Activated naive CD4-positive, alpha-beta T cell treated with anti-CD3 and anti-CD28 coated beads, Interleukin-2, amount 50 U/mL, for 24 hours (primary cell): ENCODE measurements around the gene NFIC.
"Not testable (repeated sequence)": the region's sequence is repeated elsewhere in the genome, so short reads cannot be mapped to it uniquely, and the experiment has no call there.

Source experiments
- H3K27ac Mint-ChIP-seq: one replicate; pipeline ENCODE4 v1.8.0; 2021; ENCODE audit warnings: mild to moderate bottlenecking, mixed read lengths
- H3K27me3 Mint-ChIP-seq: one replicate; pipeline ENCODE4 v1.8.0; 2021; ENCODE audit warnings: mixed read lengths
- H3K36me3 Mint-ChIP-seq: one replicate; pipeline ENCODE4 v1.8.0; 2021; ENCODE audit warnings: mixed read lengths
- H3K4me1 Mint-ChIP-seq: one replicate; pipeline ENCODE4 v1.8.0; 2021; ENCODE audit warnings: mixed read lengths
- H3K4me3 Mint-ChIP-seq: one replicate; pipeline ENCODE4 v1.8.0; 2021; ENCODE audit warnings: mild to moderate bottlenecking, mixed read lengths
- H3K9me3 Mint-ChIP-seq: one replicate; pipeline ENCODE4 v1.8.0; 2021; ENCODE audit warnings: mixed read lengths

The NFIC gene

DNA sequence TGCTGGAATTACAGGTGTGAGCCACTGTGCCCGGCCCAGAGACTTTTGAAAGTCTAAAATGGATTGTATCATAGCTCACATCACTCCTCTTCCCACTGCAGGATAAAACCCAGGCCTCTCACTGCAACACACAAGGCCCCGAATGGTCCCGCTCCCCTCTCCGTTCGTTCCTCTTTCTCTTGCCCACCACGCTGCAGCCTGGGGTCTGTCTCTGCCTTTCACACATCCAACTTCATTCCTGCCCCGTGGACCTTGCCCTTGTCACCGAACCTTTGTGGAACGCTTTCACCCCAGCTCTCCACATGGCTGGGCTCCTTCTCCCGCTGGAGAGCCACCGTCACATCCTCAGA lies 42.6 kb downstream of the NFIC start:
- Mint-ChIP-seq H3K4me1 (no peaks in the 10 kb centered on the region), H3K27ac (no peak overlapping the region), H3K9me3 (no peaks in the 10 kb centered on the region), H3K27me3 (no peaks in the 10 kb centered on the region), H3K36me3 (peaks cover 3% of the 10 kb centered on the region), H3K4me3 (no peak overlapping the region)

GRCh38 chr19:3409346-3410064 lies 43.1 kb downstream of the NFIC start:
- no peaks in the 10 kb centered on the region for H3K9me3 Mint-ChIP-seq
- H3K4me1 Mint-ChIP-seq: no peaks in the 10 kb centered on the region
- no peaks in the 10 kb centered on the region for H3K27me3 Mint-ChIP-seq
- H3K36me3 Mint-ChIP-seq: peaks cover 3% of the 10 kb centered on the region
- H3K27ac Mint-ChIP-seq: no peak overlapping the region
- H3K4me3 Mint-ChIP-seq: no peak overlapping the region

DNA sequence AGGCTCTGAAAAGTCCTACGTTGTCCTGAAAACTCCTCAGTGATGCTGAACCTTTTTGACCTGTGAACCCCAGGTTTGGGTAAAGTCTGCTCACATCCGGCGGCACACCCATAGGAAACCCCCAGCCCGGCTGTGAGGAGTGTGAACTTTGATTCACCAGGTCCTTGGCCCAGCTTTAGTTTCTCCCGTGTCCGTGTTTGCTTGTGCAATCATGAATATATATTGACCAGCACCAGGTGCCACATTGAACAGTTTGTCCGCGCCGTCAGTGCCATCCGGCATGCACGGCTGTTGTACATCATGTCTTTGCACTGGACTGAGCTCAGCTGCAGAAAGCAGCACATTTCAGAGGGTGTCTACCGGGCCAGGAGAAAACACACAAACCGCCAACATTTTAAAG lies 45.3 kb downstream of the NFIC start:
- no peaks in the 10 kb centered on the region for H3K9me3 Mint-ChIP-seq
- H3K4me1 Mint-ChIP-seq: no peaks in the 10 kb centered on the region
- peaks cover 3% of the 10 kb centered on the region for H3K36me3 Mint-ChIP-seq
- H3K4me3 Mint-ChIP-seq: no peak overlapping the region
- H3K27me3 Mint-ChIP-seq: no peaks in the 10 kb centered on the region
- no peak overlapping the region for H3K27ac Mint-ChIP-seq

GRCh38 chr19:3412066-3412465 lies 45.7 kb downstream of the NFIC start:
- Mint-ChIP-seq H3K4me3 (no peak overlapping the region), H3K9me3 (no peaks in the 10 kb centered on the region), H3K4me1 (no peaks in the 10 kb centered on the region), H3K36me3 (peaks cover 3% of the 10 kb centered on the region), H3K27ac (no peak overlapping the region), H3K27me3 (no peaks in the 10 kb centered on the region)

GRCh38 chr19:3413796-3414327 lies 47.5 kb downstream of the NFIC start:
- H3K9me3 Mint-ChIP-seq: no peaks in the 10 kb centered on the region
- H3K36me3 Mint-ChIP-seq: peaks cover 3% of the 10 kb centered on the region

DNA sequence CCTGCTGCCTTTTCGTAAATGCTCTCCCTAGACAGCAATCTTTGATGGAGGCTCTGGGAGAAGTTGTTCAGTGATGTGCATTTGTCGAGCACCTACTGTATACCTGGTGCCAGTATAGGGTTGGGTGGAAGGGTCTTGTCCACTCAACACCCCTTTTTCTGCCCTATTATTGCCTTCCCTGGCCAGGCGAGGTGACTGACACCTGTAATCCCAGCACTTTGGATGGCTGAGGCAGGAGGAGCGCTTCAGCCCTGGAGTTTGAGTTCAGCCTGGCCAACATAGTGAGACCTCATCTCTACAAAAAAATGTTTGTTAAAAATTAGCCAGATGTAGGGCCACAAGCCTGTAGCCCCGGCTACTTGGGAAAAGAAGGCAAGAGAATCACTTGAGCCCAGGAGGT lies 49.3 kb downstream of the NFIC start:
- Mint-ChIP-seq H3K4me3 (no peak overlapping the region), H3K36me3 (peaks cover 3% of the 10 kb centered on the region), H3K4me1 (no peaks in the 10 kb centered on the region)

More at GRCh38 chr19:3413796-3414327, 47.5 kb downstream of the NFIC start:
- no peaks in the 10 kb centered on the region for H3K27me3 Mint-ChIP-seq
- no peaks in the 10 kb centered on the region for H3K4me1 Mint-ChIP-seq
- no peak overlapping the region for H3K27ac Mint-ChIP-seq
- no peak overlapping the region for H3K4me3 Mint-ChIP-seq

GRCh38 chr19:3420244-3420755 lies 53.9 kb downstream of the NFIC start:
- no peaks in the 10 kb centered on the region for H3K36me3 Mint-ChIP-seq
- no peak overlapping the region for H3K27ac Mint-ChIP-seq
- no peaks in the 10 kb centered on the region for H3K27me3 Mint-ChIP-seq
- H3K9me3 Mint-ChIP-seq: no peaks in the 10 kb centered on the region
- H3K4me3 Mint-ChIP-seq: no peak overlapping the region
- H3K4me1 Mint-ChIP-seq: no peaks in the 10 kb centered on the region

More for the DNA sequence above, 49.3 kb downstream of the NFIC start:
- no peaks in the 10 kb centered on the region for H3K9me3 Mint-ChIP-seq
- no peak overlapping the region for H3K27ac Mint-ChIP-seq
- H3K27me3 Mint-ChIP-seq: no peaks in the 10 kb centered on the region

- Mint-ChIP-seq H3K27ac (no peak overlapping the region), H3K4me3 (no peak overlapping the region), H3K9me3 (no peaks in the 10 kb centered on the region), H3K27me3 (no peaks in the 10 kb centered on the region), H3K4me1 (no peaks in the 10 kb centered on the region), H3K36me3 (no peaks in the 10 kb centered on the region)
These were observed 54.7 kb downstream of the NFIC start for GRCh38 chr19:3420909-3421619.

DNA sequence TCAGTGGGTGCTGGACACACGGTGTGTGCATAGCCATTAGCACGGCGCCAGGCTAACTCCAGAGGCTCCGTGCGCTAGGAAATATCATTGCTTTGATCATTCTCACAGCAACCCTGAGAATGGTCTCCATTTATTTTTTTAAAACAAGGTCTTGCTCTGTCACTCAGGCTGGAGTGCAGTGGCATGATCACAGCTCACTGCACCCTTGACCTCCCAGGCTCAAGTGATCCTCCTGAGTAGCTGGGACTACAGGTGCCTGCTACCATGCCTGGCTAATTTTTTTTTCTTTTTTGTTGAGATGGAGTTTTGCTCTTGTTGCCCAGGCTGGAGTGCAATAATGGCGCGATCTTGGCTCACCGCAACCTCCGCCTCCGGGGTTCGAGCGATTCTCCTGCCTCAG lies 55.3 kb downstream of the NFIC start:
- not testable (repeated sequence) for H3K4me3 Mint-ChIP-seq, H3K27ac Mint-ChIP-seq, H3K27me3 Mint-ChIP-seq, H3K36me3 Mint-ChIP-seq, H3K9me3 Mint-ChIP-seq, H3K4me1 Mint-ChIP-seq

GRCh38 chr19:3423183-3423829 lies 56.9 kb downstream of the NFIC start:
- Mint-ChIP-seq H3K4me3 (no peak overlapping the region), H3K36me3 (peaks cover 8% of the 10 kb centered on the region), H3K27ac (no peak overlapping the region), H3K9me3 (no peaks in the 10 kb centered on the region), H3K4me1 (peaks cover 3% of the 10 kb centered on the region), H3K27me3 (no peaks in the 10 kb centered on the region)

GRCh38 chr19:3426433-3426832 lies 60.0 kb downstream of the NFIC start:
- Mint-ChIP-seq H3K4me1 (peaks cover 4% of the 10 kb centered on the region), H3K9me3 (no peaks in the 10 kb centered on the region), H3K4me3 (no peak overlapping the region), H3K27ac (peak overlapping the region; percentile 51), H3K36me3 (peaks cover 8% of the 10 kb centered on the region), H3K27me3 (no peaks in the 10 kb centered on the region)

DNA sequence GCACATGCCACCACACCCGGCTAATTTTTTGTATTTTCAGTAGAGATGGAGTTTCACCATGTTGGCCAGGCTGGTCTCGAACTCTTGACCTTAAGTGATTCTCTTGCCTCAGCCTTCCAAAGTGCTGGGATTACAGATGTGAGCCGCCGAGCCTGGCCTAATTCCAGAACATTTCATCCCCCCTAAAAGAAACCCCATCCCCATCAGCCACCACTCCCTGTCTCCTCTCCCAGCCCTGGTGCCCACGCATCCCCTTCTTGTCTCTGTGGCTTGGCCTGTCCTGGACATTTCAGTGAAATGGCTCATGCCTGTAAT lies 63.9 kb downstream of the NFIC start:
- H3K9me3 Mint-ChIP-seq, H3K27me3 Mint-ChIP-seq, H3K36me3 Mint-ChIP-seq, H3K4me3 Mint-ChIP-seq, H3K27ac Mint-ChIP-seq: not testable (repeated sequence)
- peaks cover 15% of the 10 kb centered on the region for H3K4me1 Mint-ChIP-seq

DNA sequence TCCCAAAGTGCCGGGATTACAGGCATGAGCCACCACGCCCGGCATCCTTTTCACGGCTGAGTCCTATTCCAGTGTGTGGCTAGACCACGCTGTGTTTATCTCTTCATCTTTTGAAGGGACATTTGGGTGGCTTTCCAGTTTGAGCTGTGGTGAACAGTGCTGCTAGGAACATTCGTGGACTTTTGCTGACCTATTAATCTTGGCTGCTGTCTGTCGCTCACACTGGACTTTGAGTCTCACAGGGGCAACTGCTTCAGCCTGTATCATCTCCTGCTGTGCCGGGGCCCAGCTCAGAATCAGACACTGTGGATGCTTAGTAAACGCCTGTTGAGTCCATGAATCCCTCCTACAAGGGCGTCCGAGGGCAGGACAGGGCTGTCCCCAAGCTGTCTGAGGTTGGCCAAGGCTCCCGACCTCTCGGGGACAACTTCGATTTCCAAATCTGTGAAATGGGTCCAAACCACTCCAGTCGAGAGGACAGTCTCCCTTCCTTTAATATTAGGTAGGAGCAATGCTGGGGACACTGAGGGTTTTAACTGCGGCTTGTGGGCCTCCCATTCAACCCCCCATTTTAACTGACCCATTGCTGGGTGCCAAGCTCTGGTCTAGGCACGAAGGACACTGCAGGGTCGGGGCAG lies 65.5 kb downstream of the NFIC start:
- no peak overlapping the region for H3K27ac Mint-ChIP-seq
- H3K27me3 Mint-ChIP-seq: no peaks in the 10 kb centered on the region
- H3K4me1 Mint-ChIP-seq: peaks cover 21% of the 10 kb centered on the region
- no peak overlapping the region for H3K4me3 Mint-ChIP-seq
- H3K9me3 Mint-ChIP-seq: no peaks in the 10 kb centered on the region
- peaks cover 2% of the 10 kb centered on the region for H3K36me3 Mint-ChIP-seq

- Mint-ChIP-seq H3K9me3 (no peaks in the 10 kb centered on the region), H3K4me3 (no peak overlapping the region), H3K27me3 (no peaks in the 10 kb centered on the region), H3K36me3 (no peaks in the 10 kb centered on the region), H3K4me1 (peaks cover 18% of the 10 kb centered on the region), H3K27ac (no peak overlapping the region)
These were observed 66.9 kb downstream of the NFIC start for GRCh38 chr19:3433313-3433712.

DNA sequence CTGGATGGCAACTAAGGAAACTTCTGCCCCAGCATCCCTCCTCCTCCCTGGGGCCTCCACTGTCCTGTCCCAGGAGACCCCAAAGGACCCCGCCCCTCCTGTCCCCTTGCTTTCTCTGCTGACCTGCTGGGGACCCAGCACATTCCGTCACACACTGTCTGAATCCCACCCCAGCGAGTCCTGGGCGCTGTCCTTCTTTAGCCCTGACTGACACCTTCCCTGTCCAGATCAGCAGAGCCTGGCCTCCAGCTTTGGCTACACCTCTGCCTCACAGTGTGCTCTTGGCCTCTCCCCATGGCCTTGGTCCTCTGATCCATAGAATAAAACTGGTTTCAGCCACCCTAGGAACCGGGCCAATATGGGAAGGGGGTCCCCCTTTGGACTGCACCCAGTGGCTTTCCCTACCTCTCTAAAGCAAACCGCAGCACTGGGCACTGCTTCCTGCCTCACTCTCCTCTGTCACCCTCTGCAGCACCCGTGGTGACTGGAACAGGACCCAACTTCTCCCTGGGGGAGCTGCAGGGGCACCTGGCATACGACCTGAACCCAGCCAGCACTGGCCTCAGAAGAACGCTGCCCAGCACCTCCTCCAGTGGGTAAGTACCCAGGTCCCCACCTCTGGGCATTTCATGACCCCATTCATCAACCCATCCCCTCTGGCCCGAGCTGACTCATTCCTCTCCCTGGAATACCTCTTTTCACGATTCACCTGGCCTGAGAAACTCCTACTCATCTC lies 67.6 kb downstream of the NFIC start:
- peak overlapping the region; percentile 96 for H3K4me3 Mint-ChIP-seq
- H3K27me3 Mint-ChIP-seq: no peaks in the 10 kb centered on the region

More for the DNA sequence above, 67.6 kb downstream of the NFIC start:
- H3K4me1 Mint-ChIP-seq: peaks cover 17% of the 10 kb centered on the region
- H3K9me3 Mint-ChIP-seq: no peaks in the 10 kb centered on the region
- peak overlapping the region; percentile 98 for H3K27ac Mint-ChIP-seq
- no peaks in the 10 kb centered on the region for H3K36me3 Mint-ChIP-seq
